ENCODE data around the gene SPDEF.

DNA sequence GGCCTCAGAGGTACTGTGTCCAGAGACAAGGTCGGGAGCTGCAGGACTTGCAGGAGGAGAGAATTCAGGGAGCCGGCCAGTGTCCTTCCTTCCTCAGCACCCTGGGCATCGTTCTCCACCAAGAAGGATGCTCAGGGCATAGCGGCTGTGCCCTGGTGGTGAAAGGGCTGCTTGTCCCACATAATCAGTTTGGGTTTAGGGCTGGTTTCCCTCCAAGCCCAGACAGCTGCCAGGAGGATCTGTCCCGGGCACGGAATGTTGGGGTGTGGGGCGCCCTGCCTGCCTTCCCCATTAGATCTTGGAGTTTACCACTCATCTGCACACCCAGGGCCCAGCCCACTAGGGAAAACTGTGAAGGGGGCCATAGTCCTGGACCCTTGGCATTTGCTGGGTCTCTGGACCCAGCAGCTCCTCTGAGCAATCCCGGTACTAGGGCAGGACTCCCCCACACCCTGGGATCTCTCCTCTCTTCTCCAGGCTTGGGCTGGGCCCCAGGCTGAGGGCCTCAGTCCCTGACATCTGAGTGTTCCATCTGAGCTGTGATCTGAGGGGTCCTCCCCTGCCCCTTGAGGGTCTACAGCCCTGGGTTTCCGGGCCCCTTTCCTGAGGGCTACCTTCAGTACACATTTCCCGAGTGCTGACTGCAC is 18.6 kb upstream of the SPDEF start:
- TF ChIP-seq, protein P1, sequence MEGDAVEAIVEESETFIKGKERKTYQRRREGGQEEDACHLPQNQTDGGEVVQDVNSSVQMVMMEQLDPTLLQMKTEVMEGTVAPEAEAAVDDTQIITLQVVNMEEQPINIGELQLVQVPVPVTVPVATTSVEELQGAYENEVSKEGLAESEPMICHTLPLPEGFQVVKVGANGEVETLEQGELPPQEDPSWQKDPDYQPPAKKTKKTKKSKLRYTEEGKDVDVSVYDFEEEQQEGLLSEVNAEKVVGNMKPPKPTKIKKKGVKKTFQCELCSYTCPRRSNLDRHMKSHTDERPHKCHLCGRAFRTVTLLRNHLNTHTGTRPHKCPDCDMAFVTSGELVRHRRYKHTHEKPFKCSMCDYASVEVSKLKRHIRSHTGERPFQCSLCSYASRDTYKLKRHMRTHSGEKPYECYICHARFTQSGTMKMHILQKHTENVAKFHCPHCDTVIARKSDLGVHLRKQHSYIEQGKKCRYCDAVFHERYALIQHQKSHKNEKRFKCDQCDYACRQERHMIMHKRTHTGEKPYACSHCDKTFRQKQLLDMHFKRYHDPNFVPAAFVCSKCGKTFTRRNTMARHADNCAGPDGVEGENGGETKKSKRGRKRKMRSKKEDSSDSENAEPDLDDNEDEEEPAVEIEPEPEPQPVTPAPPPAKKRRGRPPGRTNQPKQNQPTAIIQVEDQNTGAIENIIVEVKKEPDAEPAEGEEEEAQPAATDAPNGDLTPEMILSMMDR (IDR thresholded peaks at IDR 0.05) = no peak
- TF ChIP-seq NFE2L2 (conservative IDR thresholded peaks at IDR 0.05; ENCODE audit: low read length) (no peak), MAFK (IDR thresholded peaks at IDR 0.05; ENCODE audit: partially characterized antibody) (no peak), EP300 (IDR thresholded peaks at IDR 0.05) (no peak), CHD4 (IDR thresholded peaks at IDR 0.05; ENCODE audit: borderline replicate concordance) (no peak), MAZ (IDR thresholded peaks at IDR 0.05; ENCODE audit: borderline replicate concordance, low read depth, low read length) (no peak), POLR2A (IDR thresholded peaks at IDR 0.05; ENCODE audit: low read length) (no peak), POLR2AphosphoS2 (conservative IDR thresholded peaks at IDR 0.05; ENCODE audit: low read length) (no peak)
- TF ChIP-seq, protein P2, sequence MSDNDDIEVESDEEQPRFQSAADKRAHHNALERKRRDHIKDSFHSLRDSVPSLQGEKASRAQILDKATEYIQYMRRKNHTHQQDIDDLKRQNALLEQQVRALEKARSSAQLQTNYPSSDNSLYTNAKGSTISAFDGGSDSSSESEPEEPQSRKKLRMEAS (IDR thresholded peaks at IDR 0.05) = no peak
- TF ChIP-seq, protein P3, sequence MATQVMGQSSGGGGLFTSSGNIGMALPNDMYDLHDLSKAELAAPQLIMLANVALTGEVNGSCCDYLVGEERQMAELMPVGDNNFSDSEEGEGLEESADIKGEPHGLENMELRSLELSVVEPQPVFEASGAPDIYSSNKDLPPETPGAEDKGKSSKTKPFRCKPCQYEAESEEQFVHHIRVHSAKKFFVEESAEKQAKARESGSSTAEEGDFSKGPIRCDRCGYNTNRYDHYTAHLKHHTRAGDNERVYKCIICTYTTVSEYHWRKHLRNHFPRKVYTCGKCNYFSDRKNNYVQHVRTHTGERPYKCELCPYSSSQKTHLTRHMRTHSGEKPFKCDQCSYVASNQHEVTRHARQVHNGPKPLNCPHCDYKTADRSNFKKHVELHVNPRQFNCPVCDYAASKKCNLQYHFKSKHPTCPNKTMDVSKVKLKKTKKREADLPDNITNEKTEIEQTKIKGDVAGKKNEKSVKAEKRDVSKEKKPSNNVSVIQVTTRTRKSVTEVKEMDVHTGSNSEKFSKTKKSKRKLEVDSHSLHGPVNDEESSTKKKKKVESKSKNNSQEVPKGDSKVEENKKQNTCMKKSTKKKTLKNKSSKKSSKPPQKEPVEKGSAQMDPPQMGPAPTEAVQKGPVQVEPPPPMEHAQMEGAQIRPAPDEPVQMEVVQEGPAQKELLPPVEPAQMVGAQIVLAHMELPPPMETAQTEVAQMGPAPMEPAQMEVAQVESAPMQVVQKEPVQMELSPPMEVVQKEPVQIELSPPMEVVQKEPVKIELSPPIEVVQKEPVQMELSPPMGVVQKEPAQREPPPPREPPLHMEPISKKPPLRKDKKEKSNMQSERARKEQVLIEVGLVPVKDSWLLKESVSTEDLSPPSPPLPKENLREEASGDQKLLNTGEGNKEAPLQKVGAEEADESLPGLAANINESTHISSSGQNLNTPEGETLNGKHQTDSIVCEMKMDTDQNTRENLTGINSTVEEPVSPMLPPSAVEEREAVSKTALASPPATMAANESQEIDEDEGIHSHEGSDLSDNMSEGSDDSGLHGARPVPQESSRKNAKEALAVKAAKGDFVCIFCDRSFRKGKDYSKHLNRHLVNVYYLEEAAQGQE (IDR thresholded peaks at IDR 0.05) = no peak

Measured in A549 (cell line).